ENCODE measurements around the gene RECK.
"Not testable (repeated sequence)": the region's sequence is repeated elsewhere in the genome, so short reads cannot be mapped to it uniquely, and the experiment has no call there.

RECK gene, protein sequence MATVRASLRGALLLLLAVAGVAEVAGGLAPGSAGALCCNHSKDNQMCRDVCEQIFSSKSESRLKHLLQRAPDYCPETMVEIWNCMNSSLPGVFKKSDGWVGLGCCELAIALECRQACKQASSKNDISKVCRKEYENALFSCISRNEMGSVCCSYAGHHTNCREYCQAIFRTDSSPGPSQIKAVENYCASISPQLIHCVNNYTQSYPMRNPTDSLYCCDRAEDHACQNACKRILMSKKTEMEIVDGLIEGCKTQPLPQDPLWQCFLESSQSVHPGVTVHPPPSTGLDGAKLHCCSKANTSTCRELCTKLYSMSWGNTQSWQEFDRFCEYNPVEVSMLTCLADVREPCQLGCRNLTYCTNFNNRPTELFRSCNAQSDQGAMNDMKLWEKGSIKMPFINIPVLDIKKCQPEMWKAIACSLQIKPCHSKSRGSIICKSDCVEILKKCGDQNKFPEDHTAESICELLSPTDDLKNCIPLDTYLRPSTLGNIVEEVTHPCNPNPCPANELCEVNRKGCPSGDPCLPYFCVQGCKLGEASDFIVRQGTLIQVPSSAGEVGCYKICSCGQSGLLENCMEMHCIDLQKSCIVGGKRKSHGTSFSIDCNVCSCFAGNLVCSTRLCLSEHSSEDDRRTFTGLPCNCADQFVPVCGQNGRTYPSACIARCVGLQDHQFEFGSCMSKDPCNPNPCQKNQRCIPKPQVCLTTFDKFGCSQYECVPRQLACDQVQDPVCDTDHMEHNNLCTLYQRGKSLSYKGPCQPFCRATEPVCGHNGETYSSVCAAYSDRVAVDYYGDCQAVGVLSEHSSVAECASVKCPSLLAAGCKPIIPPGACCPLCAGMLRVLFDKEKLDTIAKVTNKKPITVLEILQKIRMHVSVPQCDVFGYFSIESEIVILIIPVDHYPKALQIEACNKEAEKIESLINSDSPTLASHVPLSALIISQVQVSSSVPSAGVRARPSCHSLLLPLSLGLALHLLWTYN
- 15.1 to 22.2 (median 18.5) reads per million in 4 donors for total RNA-seq

- peak; percentile 75 to 83 (median 80) for DNase-seq
These were observed at the start of gene RECK for GRCh38 chr9:36036780-36037548. TSS of gene RECK (plus strand) at chr9:36036913. CDS start at chr9:36036999, 86 bp downstream.

DNA sequence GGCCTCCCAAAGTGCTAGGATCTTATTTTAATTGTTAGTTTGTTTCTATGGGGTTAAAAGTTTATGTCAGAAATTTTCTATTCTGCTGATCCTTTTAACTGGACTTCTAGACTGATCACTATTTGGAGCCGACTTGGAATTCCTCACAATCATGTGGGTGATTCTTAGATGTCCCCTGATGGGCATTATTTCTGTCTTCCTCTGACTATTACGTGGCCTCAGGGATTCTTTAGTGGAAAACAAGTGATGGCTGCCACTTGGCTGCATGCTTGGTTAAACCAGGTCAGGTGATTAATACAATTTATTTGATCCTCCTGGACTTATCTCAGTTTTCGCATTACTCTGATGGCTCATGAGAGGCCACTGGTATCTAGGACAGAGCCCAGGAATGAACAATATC, 46.6 kb upstream of the RECK start:
- no peak for DNase-seq

GRCh38 chr9:35993136-35993535, 43.6 kb upstream of the RECK start:
- not testable (repeated sequence) for DNase-seq

GRCh38 chr9:35993976-35994720, 42.6 kb upstream of the RECK start:
- no peak for DNase-seq

GRCh38 chr9:35994959-35995358, 41.8 kb upstream of the RECK start:
- no peak for DNase-seq

DNA sequence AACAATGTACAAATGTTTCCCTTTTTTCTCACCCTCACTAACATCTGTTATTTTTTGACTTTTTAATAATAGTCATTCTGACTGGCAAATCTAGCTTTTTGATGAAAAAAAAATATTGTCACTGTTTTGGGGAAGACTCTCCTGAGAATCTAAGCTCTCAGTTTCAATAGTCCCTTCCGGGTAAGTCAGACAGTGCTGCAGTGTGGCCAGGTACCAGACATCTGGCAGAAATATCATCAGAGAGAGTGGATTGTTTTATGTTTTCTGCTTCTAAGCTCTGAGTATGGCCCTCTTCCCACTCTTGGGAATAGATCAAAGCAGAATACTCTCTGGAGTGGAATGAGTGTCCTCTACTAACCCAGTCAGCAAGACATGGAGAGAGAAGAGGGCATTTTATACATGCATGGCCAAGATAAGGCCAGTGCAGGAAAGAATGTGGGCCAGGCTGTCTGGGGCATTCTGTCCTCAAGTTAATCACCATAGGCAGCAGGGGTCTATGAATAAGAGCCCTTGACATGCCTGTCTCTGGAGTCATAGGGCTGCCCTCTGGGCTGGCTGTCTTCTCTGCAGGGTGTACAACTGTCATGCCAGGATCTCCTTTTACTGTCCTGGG, 40.2 kb upstream of the RECK start:
- no peak for DNase-seq

GRCh38 chr9:35997016-35997415, 39.7 kb upstream of the RECK start:
- not testable (repeated sequence) for DNase-seq

DNA sequence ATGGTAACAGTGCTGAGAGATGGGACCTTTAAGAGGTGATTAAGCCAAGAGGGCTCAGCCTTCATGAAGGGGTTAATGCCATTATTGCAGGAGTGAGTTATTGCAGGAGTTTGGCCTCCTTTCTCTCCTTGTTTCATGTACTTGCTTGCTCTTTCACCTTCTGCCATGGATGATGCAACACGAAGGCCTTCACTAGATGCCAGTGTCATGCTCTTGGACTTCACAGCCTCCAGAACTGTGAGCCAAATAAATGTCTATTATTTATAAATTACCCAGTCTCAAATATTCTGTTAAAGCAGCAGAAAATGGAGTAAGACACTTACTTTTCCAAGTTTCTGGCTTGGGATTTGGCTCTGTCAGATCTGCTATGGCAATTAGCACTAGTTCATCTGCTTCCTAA, 38.4 kb upstream of the RECK start:
- no peak for DNase-seq

DNA sequence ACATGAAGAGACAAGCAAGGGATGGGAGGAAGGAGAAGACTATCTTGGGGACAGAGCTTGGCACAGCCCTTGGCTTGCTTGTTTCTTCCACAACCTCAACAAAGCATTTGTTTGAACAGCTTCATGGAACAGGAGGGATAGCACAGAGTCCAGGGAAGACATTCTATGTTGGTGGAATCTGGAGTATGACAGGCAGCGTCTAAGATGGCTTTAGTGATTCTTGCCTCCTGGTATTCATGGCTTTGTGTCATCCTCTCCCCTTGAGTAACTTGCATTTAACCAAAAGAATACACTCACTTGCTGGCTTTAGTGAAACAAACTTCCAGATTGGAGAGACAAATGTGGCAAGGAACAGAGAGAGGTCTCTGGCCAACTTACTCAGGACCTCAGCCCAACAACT, 30.8 kb upstream of the RECK start:
- no peak for DNase-seq

DNA sequence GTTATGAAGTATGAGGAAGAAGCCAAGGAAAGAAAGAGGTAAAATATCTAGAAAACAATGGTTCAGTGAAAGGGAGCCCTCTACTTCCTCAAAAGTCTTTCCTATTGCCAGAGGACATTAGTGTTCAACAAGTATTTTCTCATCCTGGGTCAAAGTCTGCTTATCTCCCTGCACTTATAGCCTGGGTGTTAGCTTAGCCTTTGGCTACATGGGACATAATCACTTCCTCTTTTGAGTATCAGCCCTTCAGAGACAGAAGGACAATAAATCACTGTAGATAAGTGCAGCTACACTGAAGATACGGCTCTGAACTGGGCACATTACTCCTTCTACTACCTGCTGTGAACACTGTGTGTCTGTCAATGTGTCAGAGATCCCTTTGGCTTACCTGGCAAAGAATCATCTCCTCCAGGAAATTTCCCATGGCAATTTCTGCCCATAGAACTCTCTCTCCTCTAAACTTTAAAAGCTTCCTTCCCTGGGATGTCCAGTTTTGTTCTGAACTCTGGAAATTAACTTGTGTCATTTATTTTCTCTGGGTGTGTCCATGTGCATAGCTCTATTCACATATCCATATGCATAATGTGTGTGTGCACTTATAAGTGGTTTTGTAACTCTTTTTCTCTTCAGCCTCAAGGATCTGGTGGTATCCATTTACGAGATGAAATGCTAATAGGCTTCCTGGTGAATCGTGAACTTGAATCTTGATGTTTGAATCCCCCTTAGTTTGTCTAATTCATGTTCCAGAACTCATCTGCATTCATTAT, 30.0 kb upstream of the RECK start:
- DNase-seq = no peak

GRCh38 chr9:36007316-36007708, 29.4 kb upstream of the RECK start:
- peak in 1 of 5 donors; percentile 19 for DNase-seq

DNA sequence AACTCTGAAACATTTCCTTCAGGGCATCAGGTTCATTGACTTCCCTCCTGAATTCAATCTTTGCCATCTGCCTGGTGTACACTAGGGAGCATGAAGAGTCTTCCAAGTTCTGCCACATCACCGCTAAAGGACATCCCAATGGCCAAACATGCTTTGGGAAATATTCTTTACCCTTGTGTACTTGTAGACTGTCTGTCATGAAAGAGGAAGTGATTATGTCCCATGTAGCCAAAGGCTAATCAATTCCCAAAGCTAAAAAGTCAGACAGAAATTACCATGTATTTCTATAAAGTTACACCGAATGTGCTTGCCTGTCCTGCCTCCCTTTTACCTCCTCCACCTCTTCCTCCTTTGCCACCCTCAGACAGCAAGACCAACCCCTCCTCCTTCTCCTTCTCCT, 28.9 kb upstream of the RECK start:
- no peak for DNase-seq

DNA sequence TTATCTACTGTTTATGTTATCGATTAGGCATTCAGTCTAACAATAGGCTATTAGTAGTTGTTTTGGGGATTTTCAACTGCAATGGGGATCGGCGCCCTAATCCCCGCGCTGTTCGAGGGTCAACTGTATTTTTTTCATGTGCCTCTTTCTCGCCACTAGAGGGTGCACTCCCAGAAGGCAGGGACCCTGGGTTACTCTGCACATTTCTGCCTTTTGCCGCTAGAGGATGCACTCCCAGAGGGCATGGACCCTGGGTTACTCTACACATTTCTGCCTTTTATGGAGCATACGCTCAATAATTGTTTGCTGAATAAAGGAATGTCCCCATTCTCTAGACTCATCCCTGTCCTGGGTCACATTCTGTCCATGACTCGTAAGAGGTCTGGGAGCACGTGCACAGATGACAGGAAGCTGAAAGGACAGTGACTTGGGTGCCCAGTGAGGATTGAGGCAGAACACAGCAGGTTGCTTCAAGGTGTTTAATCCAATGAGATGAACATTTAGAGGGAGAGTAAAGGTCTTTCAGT, 27.9 kb upstream of the RECK start:
- peak; percentile 35 to 65 (median 49) for DNase-seq

DNA sequence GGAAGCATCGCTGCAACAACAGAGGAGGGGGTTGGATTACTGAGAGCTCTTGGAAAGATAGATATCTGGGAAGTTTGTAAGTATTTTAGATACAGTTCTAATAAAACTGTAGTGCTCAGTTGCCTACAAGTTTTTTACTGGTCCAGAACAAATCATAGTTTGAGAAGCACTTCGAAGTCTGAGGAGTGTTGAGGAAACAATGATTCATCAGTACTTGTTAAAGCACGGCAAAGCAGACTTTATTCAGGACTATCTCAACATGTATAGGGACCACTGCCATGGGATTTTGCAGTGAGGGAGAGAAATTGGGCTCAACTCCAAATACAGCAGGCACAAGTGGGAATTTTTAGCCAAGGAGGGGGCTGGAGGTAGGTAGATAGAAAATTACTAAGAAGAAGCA, 25.3 kb upstream of the RECK start:
- no peak for DNase-seq

GRCh38 chr9:36017278-36017677, 19.4 kb upstream of the RECK start:
- no peak for DNase-seq

DNA sequence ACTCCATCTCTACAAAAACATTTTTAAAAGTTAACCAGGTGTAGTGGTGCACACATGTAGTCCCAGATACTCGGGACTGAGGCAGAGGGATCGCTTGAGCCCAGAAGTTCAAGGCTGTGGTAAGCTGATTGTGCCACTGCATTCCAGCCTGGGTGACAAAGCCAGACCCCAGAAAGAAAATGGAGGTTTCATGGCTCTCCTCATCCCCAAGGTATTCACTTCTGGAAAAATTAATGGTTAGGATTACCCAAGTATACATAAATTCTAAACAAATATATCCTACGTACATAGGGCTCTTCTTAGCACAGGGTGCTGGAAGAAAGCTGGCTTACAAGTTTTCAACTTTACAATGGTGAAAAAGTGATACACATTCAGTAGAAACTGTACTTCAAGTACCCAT, 18.6 kb upstream of the RECK start:
- no peak for DNase-seq

GRCh38 chr9:36018891-36019720, 17.6 kb upstream of the RECK start:
- DNase-seq = no peak

GRCh38 chr9:36021968-36022367, 14.7 kb upstream of the RECK start:
- no peak for DNase-seq

DNA sequence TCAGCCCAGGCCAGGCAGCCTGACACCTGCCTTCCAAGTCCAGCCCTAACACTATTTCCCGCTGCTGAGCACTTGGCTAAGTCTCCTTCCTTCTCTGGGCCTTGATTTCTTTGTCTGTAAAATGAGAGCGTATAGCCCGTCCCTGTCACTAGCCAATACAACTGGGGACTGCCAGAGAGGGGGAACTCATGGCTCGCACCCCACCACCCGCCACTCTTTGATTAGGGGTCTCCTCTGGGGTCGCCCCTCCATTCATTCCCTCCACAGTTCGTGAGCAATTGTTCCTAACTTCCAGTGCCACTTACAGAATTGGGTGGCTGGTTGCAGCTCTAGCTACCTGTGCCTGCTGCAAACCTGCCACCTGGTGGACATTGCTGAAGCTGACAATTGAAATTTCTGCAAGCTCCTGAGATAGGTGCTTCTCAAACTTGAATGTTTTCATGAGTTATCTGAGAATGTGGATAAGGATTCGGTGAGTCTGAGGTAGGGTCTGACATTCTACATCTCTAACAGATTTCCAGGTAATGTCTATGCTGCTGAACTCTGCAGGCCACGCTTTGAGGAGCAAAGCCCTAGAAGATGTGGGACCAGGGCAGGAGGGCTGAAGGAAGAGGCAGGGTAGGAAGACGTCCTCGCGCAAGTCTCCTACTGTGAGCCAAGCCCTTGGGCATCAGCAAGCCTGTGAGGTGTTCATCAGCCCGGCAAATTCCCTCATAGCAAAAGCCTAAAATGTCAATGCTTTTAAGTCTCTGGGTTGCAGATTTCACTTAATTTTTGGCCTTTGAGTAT, 13.3 kb upstream of the RECK start:
- peak; percentile 20 to 58 (median 46) for DNase-seq
